Stimulated activated naive CD8-positive, alpha-beta T cell treated with anti-CD3 and anti-CD28 coated beads, Interleukin-15, amount 100 ng/mL, for 72 hours (primary cell): ENCODE data around the gene RIPOR3.
"Not testable (repeated sequence)": the region's sequence is repeated elsewhere in the genome, so short reads cannot be mapped to it uniquely, and the experiment has no call there.

Experiments
- ATAC-seq: fragments of 150-1000 bp; cut with Tn5 transposase; 2 replicates; pipeline ENCODE4 v1.10.0; 2021; ENCODE audit warnings: mild to moderate bottlenecking, moderate library complexity
- DNase-seq, 2 donors: peaks; one replicate each; pipeline ENCODE4 v3.0.0; 2021 to 2022
- H3K27ac Mint-ChIP-seq, 2 donors: one replicate each; pipeline ENCODE4 v1.8.0; 2022; ENCODE audit warnings: mild to moderate bottlenecking in 2 of 2, mixed read lengths in 2 of 2, moderate library complexity in 2 of 2
- H3K27me3 Mint-ChIP-seq: one replicate; pipeline ENCODE4 v1.8.0; 2022; ENCODE audit warnings: mixed read lengths
- H3K4me1 Mint-ChIP-seq: one replicate; pipeline ENCODE4 v1.8.0; 2022; ENCODE audit warnings: mild to moderate bottlenecking, mixed read lengths
- H3K4me3 Mint-ChIP-seq, 2 donors: one replicate each; pipeline ENCODE4 v1.8.0; 2022; ENCODE audit warnings: mild to moderate bottlenecking in 2 of 2, mixed read lengths in 2 of 2, moderate library complexity in 1 of 2
- H3K9me3 Mint-ChIP-seq, 2 donors: one replicate each; pipeline ENCODE4 v1.8.0; 2022; ENCODE audit warnings: mixed read lengths in 2 of 2

Gene RIPOR3

GRCh38 chr20:50639971-50640711 lies 51.2 kb downstream of the RIPOR3 start:
- not testable (repeated sequence) for H3K4me1 Mint-ChIP-seq, H3K4me3 Mint-ChIP-seq, DNase-seq, H3K27ac Mint-ChIP-seq, H3K9me3 Mint-ChIP-seq
- ATAC-seq = peak; percentile 35
- H3K27me3 Mint-ChIP-seq = peaks cover 16% of the 10 kb centered on the region

- not testable (repeated sequence) for H3K4me1 Mint-ChIP-seq, H3K4me3 Mint-ChIP-seq, H3K9me3 Mint-ChIP-seq, ATAC-seq, H3K27ac Mint-ChIP-seq, DNase-seq
- peaks cover 17% of the 10 kb centered on the region for H3K27me3 Mint-ChIP-seq
Observed at GRCh38 chr20:50638015-50638847, 53.1 kb downstream of the RIPOR3 start.

- H3K27me3 Mint-ChIP-seq = peaks cover 17% of the 10 kb centered on the region
- H3K4me1 Mint-ChIP-seq = no peaks in the 10 kb centered on the region
- DNase-seq (no peak), ATAC-seq (no peak)
- peak overlapping the region in 1 of 2 donors; percentile 63 for H3K27ac Mint-ChIP-seq
- H3K4me3 Mint-ChIP-seq = no peak overlapping the region
- no peaks in the 10 kb centered on the region for H3K9me3 Mint-ChIP-seq
Observed at GRCh38 chr20:50636601-50637540, 54.5 kb downstream of the RIPOR3 start.

- Mint-ChIP-seq H3K4me3 (no peak overlapping the region), H3K9me3 (no peaks in the 10 kb centered on the region), H3K27ac (peak overlapping the region in 1 of 2 donors; percentile 72), H3K4me1 (no peaks in the 10 kb centered on the region), H3K27me3 (peaks cover 17% of the 10 kb centered on the region)
- peak; percentile 64 to 69 for DNase-seq
- peak; percentile 80 for ATAC-seq
Observed at GRCh38 chr20:50635676-50636600, 55.4 kb downstream of the RIPOR3 start.

- H3K9me3 Mint-ChIP-seq = no peaks in the 10 kb centered on the region
- no peak for DNase-seq
- ATAC-seq = no peak
- H3K27me3 Mint-ChIP-seq = peaks cover 17% of the 10 kb centered on the region
- no peak overlapping the region for H3K27ac Mint-ChIP-seq
- no peaks in the 10 kb centered on the region for H3K4me1 Mint-ChIP-seq
- no peak overlapping the region for H3K4me3 Mint-ChIP-seq
Observed at GRCh38 chr20:50635014-50635557, 56.3 kb downstream of the RIPOR3 start.

- no peak overlapping the region for H3K4me3 Mint-ChIP-seq
- DNase-seq (no peak), ATAC-seq (no peak)
- no peaks in the 10 kb centered on the region for H3K9me3 Mint-ChIP-seq
- no peak overlapping the region for H3K27ac Mint-ChIP-seq
- peaks cover 17% of the 10 kb centered on the region for H3K27me3 Mint-ChIP-seq
- H3K4me1 Mint-ChIP-seq = no peaks in the 10 kb centered on the region
Observed at GRCh38 chr20:50634191-50634590, 57.2 kb downstream of the RIPOR3 start.

GRCh38 chr20:50633361-50633760 lies 58.0 kb downstream of the RIPOR3 start:
- no peak overlapping the region for H3K4me3 Mint-ChIP-seq
- DNase-seq = no peak
- H3K27ac Mint-ChIP-seq = no peak overlapping the region
- H3K4me1 Mint-ChIP-seq = no peaks in the 10 kb centered on the region
- H3K9me3 Mint-ChIP-seq = no peaks in the 10 kb centered on the region
- no peak for ATAC-seq
- H3K27me3 Mint-ChIP-seq = peaks cover 17% of the 10 kb centered on the region

- Mint-ChIP-seq H3K4me1 (no peaks in the 10 kb centered on the region), H3K9me3 (no peaks in the 10 kb centered on the region), H3K27ac (no peak overlapping the region), H3K4me3 (no peak overlapping the region), H3K27me3 (peaks cover 17% of the 10 kb centered on the region)
- DNase-seq = no peak
- no peak for ATAC-seq
Observed at GRCh38 chr20:50632701-50633100, 58.6 kb downstream of the RIPOR3 start.

GRCh38 chr20:50632236-50632635 lies 59.1 kb downstream of the RIPOR3 start:
- ATAC-seq (no peak), DNase-seq (no peak)
- Mint-ChIP-seq H3K4me1 (no peaks in the 10 kb centered on the region), H3K27me3 (peaks cover 14% of the 10 kb centered on the region), H3K27ac (no peak overlapping the region), H3K9me3 (no peaks in the 10 kb centered on the region), H3K4me3 (no peak overlapping the region)

- H3K9me3 Mint-ChIP-seq = no peaks in the 10 kb centered on the region
- H3K27me3 Mint-ChIP-seq = peaks cover 7% of the 10 kb centered on the region
- no peak for ATAC-seq
- H3K4me1 Mint-ChIP-seq = no peaks in the 10 kb centered on the region
- H3K4me3 Mint-ChIP-seq = no peak overlapping the region
- DNase-seq = no peak
- no peak overlapping the region for H3K27ac Mint-ChIP-seq
Observed at GRCh38 chr20:50630578-50631263, 60.6 kb downstream of the RIPOR3 start.

- ATAC-seq (no peak), DNase-seq (no peak)
- no peaks in the 10 kb centered on the region for H3K27me3 Mint-ChIP-seq
- no peaks in the 10 kb centered on the region for H3K4me1 Mint-ChIP-seq
- peak overlapping the region in 1 of 2 donors; percentile 67 for H3K27ac Mint-ChIP-seq
- no peaks in the 10 kb centered on the region for H3K9me3 Mint-ChIP-seq
- no peak overlapping the region for H3K4me3 Mint-ChIP-seq
Observed at GRCh38 chr20:50629670-50630045, 61.7 kb downstream of the RIPOR3 start.

GRCh38 chr20:50628853-50629669 lies 62.3 kb downstream of the RIPOR3 start:
- Mint-ChIP-seq H3K4me3 (no peak overlapping the region), H3K4me1 (no peaks in the 10 kb centered on the region), H3K27ac (no peak overlapping the region), H3K9me3 (no peaks in the 10 kb centered on the region), H3K27me3 (no peaks in the 10 kb centered on the region)
- ATAC-seq (no peak), DNase-seq (no peak)

GRCh38 chr20:50628332-50628731 lies 63.0 kb downstream of the RIPOR3 start:
- DNase-seq (no peak), ATAC-seq (no peak)
- H3K9me3 Mint-ChIP-seq = no peaks in the 10 kb centered on the region
- no peaks in the 10 kb centered on the region for H3K4me1 Mint-ChIP-seq
- peak overlapping the region in 1 of 2 donors; percentile 82 for H3K27ac Mint-ChIP-seq
- H3K4me3 Mint-ChIP-seq = no peak overlapping the region
- no peaks in the 10 kb centered on the region for H3K27me3 Mint-ChIP-seq
